Right atrium auricular region (tissue), 2 donors: Measurements from ENCODE around the gene ACTR3C. TPM values are rescaled to one million over a fixed set of nuclear protein-coding genes. Genes with fewer than 3 reads are reported as not detected.
"Not testable (repeated sequence)": the region's sequence is repeated elsewhere in the genome, so short reads cannot be mapped to it uniquely, and the experiment has no call there.

Experiments
- DNase-seq: peaks from one replicate; pipeline ENCODE4 v3.0.0-alpha.2; 2019; ENCODE audit warnings: low spot score
- H3K27ac ChIP-seq, 2 donors: fragments of 200-600 bp; sonication (generic); 1 replicate in 1 of 2; 2 replicates in 1 of 2; pipeline ENCODE4 v1.5.1; 2016 to 2019
- H3K27me3 ChIP-seq, 2 donors: fragments of 200-600 bp; sonication (generic); one replicate each; pipeline versions ENCODE4 v1.5.1 to v1.6.0; 2017 to 2019
- H3K36me3 ChIP-seq: fragments of 200-600 bp; sonication (generic); one replicate; pipeline ENCODE4 v1.5.1; 2016
- H3K4me1 ChIP-seq, 2 donors: fragments of 200-600 bp; sonication (generic); one replicate each; pipeline versions ENCODE4 v1.5.1 to v1.6.0; 2017 to 2019
- H3K4me3 ChIP-seq, 2 donors: fragments of 200-600 bp; sonication (generic); 1 replicate in 1 of 2; 2 replicates in 1 of 2; pipeline ENCODE4 v1.5.1; 2017 to 2019; ENCODE audit warnings: mild to moderate bottlenecking in 1 of 2, moderate library complexity in 1 of 2
- H3K9me3 ChIP-seq, 2 donors: fragments of 200-600 bp; sonication (generic); one replicate each; pipeline ENCODE4 v1.5.1; 2019
- CTCF ChIP-seq, 2 donors: fragments of 200-600 bp; sonication (generic); IDR thresholded peaks; one replicate each; pipeline ENCODE4 v1.5.1; 2019; ENCODE audit warnings: antibody characterized with exemption in 2 of 2
- total RNA-seq, 2 donors: library from RNA; depleted of rRNA; stranded (reverse); fragments of >200 nt; gene quantifications; one replicate each; pipeline ENCODE4 v1.1.0, GENCODE V29; 2016

Gene ACTR3C
- total RNA-seq, 2 donors from 2014 or later = 3.2 to 4.1 TPM

GRCh38 chr7:150276132-150276695, 47.1 kb downstream of the ACTR3C start:
- H3K4me3 ChIP-seq = not testable (repeated sequence)

GRCh38 chr7:150271898-150272297, 51.4 kb downstream of the ACTR3C start:
- not testable (repeated sequence) for DNase-seq

More at GRCh38 chr7:150276132-150276695, 47.1 kb downstream of the ACTR3C start:
- H3K36me3 ChIP-seq, H3K27me3 ChIP-seq, H3K9me3 ChIP-seq, H3K4me1 ChIP-seq, H3K27ac ChIP-seq, DNase-seq: not testable (repeated sequence)
- TF ChIP-seq CTCF (IDR thresholded peaks at IDR 0.05) = peak; percentile 77 to 81

GRCh38 chr7:150270101-150270824, 53.1 kb downstream of the ACTR3C start:
- not testable (repeated sequence) for H3K27me3 ChIP-seq, H3K9me3 ChIP-seq, H3K27ac ChIP-seq, H3K4me1 ChIP-seq, DNase-seq, H3K4me3 ChIP-seq, H3K36me3 ChIP-seq

More at GRCh38 chr7:150271898-150272297, 51.4 kb downstream of the ACTR3C start:
- H3K36me3 ChIP-seq, H3K27me3 ChIP-seq, H3K9me3 ChIP-seq, H3K27ac ChIP-seq, H3K4me1 ChIP-seq, H3K4me3 ChIP-seq: not testable (repeated sequence)

GRCh38 chr7:150268798-150269197, 54.5 kb downstream of the ACTR3C start:
- H3K36me3 ChIP-seq, H3K4me3 ChIP-seq, H3K27ac ChIP-seq, H3K27me3 ChIP-seq, DNase-seq, H3K9me3 ChIP-seq, H3K4me1 ChIP-seq: not testable (repeated sequence)

- not testable (repeated sequence) for H3K27ac ChIP-seq, H3K4me3 ChIP-seq, H3K36me3 ChIP-seq, H3K4me1 ChIP-seq, H3K9me3 ChIP-seq, DNase-seq, H3K27me3 ChIP-seq
These were observed 55.1 kb downstream of the ACTR3C start for GRCh38 chr7:150268287-150268686.

- not testable (repeated sequence) for DNase-seq, H3K27me3 ChIP-seq, H3K9me3 ChIP-seq, H3K36me3 ChIP-seq, H3K4me1 ChIP-seq, H3K27ac ChIP-seq, H3K4me3 ChIP-seq
These were observed 56.2 kb downstream of the ACTR3C start for GRCh38 chr7:150266953-150267665.

GRCh38 chr7:150262656-150263055, 60.7 kb downstream of the ACTR3C start:
- H3K36me3 ChIP-seq, DNase-seq, H3K4me3 ChIP-seq, H3K4me1 ChIP-seq, H3K27ac ChIP-seq, H3K27me3 ChIP-seq, H3K9me3 ChIP-seq: not testable (repeated sequence)

GRCh38 chr7:150247745-150248144, 75.6 kb downstream of the ACTR3C start:
- H3K4me1 ChIP-seq, DNase-seq, H3K9me3 ChIP-seq: not testable (repeated sequence)

GRCh38 chr7:150245208-150245607, 78.1 kb downstream of the ACTR3C start:
- not testable (repeated sequence) for H3K9me3 ChIP-seq, H3K27me3 ChIP-seq, H3K36me3 ChIP-seq, H3K4me1 ChIP-seq, DNase-seq, H3K27ac ChIP-seq, H3K4me3 ChIP-seq

More at GRCh38 chr7:150247745-150248144, 75.6 kb downstream of the ACTR3C start:
- H3K4me3 ChIP-seq, H3K36me3 ChIP-seq, H3K27me3 ChIP-seq, H3K27ac ChIP-seq: not testable (repeated sequence)

- H3K27me3 ChIP-seq, DNase-seq, H3K27ac ChIP-seq, H3K36me3 ChIP-seq, H3K9me3 ChIP-seq, H3K4me1 ChIP-seq, H3K4me3 ChIP-seq: not testable (repeated sequence)
These were observed 80.4 kb downstream of the ACTR3C start for GRCh38 chr7:150242935-150243334.

GRCh38 chr7:150225444-150225843, 97.9 kb downstream of the ACTR3C start:
- H3K36me3 ChIP-seq, H3K4me1 ChIP-seq, DNase-seq, H3K27ac ChIP-seq, H3K9me3 ChIP-seq, H3K27me3 ChIP-seq, H3K4me3 ChIP-seq: not testable (repeated sequence)

- not testable (repeated sequence) for H3K27me3 ChIP-seq, H3K4me1 ChIP-seq, H3K4me3 ChIP-seq, DNase-seq, H3K27ac ChIP-seq, H3K9me3 ChIP-seq, H3K36me3 ChIP-seq
These were observed 101.0 kb downstream of the ACTR3C start for GRCh38 chr7:150222083-150222972.

- H3K9me3 ChIP-seq, H3K4me1 ChIP-seq: not testable (repeated sequence)
These were observed 102.6 kb downstream of the ACTR3C start for GRCh38 chr7:150220673-150221181.

More at GRCh38 chr7:150220673-150221181, 102.6 kb downstream of the ACTR3C start:
- H3K27ac ChIP-seq, H3K4me3 ChIP-seq, H3K27me3 ChIP-seq, DNase-seq, H3K36me3 ChIP-seq: not testable (repeated sequence)
